GM19043 (cell line): Measurements from ENCODE around the gene OR4D9.

ENCODE experiments used
- ATAC-seq: cut with Tn5 transposase; IDR thresholded peaks from one replicate; pipeline ENCODE4 v1.9.1; 2021; ENCODE audit warnings: low read depth; ENCODE audit not compliant: unreplicated experiment

OR4D9 gene

DNA sequence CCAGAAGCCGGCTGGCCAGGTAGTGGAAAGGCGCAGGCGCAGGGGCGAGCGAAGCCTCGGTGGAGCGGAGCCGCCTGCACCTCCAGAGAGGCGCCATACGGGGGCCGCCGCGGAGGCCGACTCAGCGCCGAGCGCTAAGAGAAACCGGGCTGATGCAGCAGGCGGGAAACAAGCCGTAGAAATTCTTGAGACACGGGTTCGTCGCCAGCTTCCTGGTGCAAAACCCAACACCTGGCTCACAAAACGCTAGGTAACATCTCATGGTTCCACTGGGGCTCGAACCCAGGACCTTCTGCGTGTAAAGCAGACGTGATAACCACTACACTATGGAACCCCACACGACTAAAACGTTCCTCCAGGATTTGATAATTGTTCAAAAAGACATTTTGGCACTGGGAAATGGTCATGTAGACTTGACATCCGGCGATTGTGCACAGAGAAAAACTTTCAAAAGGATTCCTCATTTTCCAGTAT is 39.1 kb downstream of the OR4D9 start:
- peak; percentile 86 for ATAC-seq

DNA sequence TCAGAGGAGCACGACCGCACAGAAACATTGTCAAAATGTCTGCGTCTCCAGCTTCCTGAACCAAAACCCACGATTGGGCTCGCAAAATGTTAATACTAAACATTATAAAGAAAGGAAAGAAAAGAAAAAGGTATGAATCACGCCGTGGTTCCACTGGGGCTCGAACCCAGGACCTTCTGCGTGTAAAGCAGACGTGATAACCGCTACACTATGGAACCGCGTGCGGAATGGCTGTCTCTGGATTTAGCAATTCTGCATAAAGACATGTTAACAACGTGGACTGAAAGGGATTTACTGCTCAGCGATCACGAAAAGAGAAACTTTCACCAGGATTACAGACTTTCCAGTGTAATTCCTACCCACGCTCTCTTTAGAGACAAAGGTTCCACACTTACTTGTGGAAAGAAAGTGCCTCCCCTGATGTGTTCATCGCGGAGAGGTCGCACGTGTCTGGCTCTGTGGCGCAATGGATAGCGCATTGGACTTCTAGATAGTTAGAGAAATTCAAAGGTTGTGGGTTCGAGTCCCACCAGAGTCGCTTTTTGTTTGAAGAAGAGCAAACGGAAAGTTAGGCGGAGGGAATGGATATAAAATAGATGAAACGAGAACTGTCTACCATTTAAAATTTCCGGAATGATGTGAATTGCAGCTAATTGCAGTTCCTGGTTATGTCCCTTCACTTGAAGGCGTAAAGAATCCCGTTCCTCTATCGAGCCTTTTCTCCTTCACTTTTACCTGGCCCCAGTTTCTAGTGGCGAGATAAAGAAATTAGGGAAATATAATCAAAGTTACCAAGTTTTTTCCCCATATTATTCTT is 39.7 kb downstream of the OR4D9 start:
- peak; percentile 27 for ATAC-seq

DNA sequence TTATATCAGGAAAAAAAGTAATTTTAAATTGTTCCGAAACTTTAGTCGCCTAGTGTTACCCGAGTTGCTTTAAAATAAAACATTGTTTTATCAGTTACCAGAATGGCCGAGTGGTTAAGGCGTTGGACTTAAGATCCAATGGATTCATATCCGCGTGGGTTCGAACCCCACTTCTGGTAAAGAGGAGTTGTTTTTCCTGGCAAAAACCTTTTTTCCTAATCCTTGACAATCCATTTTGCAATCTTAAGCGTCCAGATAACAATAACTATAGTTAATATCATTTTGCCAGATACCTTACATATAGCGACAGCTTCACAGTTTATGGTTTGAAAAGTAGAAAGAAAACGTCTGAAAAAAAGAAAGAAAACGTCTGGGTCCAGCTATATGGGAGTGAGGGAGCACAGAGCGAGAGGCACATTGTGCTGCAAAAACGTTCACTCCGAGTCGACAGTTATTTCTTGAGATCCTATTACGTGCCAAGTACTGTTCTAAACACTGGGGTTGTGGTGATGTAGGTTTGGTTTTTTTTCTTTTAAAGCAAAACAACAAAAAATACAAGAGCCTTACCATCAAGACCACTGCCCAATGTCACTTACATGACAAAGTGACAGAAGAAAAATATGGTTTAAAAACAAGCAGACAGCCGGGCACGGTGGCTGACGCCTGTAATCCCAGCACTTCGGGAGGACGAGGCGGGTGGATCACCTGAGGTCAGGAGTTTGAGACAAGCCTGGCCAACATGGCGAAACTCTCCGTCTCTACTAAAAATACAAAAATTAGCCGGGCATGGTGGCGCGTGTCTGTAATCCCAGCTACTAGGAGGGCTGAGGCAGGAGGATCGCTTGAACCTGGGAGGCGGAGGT is 40.6 kb downstream of the OR4D9 start:
- ATAC-seq = no peak

DNA sequence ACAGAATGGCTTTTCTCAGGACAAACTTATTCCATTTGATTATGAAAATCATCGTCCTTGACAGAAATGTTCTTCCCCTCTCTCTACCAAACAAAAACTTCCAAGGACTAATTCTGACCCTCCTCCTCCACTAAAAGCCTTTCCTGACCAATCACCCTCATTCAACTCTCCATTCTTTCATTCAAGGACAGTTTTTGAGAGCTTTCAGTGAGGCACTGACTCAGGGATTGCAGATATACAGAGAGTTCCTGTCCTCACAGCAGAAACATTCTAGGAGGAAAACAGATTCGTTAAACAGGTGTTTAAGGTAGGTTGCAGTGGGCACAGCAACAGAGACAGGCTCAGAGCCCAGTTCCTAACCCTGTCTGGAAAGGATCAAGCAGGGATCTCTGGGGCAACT is 41.5 kb downstream of the OR4D9 start:
- ATAC-seq = no peak

DNA sequence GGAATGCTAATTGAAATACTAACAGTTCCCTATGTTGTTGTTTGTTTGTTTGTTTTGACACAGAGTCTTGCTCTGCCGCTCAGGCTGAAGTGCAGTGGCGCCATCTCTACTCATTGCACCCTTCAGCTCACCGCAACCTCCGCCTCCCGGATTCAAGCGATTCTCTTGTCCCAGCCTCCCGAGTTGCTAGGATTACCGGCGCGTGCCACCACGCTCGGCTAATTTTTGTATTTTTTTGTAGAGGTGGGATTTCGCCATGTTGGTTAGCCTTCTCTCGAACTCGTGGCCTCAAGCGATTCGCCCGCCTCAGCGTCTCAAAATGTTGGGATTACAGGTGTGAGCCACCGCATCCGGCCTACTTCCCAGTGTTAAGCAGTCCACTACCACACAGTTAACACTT is 42.0 kb downstream of the OR4D9 start:
- no peak for ATAC-seq

DNA sequence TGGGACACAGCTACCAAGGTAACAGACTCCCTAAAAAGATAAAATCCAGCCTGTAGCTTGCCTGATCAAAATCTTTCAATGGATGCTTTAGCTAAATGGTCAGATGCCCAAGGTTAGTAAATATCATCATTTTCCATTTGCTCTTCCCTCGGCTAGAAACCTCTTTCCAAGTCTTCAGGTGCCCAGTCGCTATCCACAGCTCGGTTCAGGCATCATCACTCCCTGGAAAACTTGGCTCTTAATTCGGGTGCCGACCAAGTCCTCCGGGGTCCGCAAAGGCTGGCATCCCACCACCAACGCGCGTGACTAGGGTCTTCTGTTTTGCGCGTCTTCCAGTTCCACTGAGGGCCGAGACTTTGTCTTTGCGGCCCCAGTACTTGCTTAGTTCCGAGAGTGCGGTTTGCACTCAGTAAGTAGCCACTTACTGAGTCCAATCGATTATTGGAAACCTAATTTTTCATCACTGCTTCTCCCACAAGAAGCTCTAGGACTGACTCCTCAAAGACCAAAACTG is 44.3 kb downstream of the OR4D9 start:
- no peak for ATAC-seq

DNA sequence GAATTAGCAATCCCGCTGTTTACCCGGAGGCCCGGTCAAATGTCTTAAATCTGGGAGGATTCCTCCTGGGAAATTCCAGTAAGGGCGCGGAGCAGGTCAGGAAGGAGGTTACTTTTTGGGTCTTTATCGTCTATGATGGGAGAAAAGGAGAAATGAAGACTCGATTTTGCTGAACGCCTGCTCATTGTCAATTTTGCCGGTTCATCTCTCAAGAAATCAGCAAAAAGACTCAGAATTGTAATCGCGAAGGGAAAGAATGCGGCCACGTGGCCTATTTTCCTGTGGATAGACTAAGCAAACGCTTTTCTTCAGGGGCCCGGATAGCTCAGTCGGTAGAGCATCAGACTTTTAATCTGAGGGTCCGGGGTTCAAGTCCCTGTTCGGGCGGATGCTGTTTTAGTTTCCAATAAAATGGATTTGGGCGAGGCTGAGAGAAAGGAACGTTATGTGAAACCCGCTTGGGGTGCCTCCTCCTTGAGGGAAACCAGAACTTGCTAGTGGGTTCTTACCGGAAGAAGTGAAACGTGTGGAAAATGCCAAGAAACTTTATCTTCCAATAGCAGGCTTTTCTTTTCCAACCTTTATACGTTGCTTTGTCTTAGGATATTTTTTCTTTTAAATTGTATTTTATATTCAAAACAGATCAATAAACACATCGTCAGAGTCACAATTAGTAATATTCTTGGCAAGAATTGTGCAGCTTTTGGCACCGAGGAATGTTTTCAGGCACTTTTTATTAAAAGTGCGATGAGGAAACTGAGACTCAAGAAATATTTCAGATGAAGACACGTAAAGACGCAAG is 45.0 kb downstream of the OR4D9 start:
- no peak for ATAC-seq

DNA sequence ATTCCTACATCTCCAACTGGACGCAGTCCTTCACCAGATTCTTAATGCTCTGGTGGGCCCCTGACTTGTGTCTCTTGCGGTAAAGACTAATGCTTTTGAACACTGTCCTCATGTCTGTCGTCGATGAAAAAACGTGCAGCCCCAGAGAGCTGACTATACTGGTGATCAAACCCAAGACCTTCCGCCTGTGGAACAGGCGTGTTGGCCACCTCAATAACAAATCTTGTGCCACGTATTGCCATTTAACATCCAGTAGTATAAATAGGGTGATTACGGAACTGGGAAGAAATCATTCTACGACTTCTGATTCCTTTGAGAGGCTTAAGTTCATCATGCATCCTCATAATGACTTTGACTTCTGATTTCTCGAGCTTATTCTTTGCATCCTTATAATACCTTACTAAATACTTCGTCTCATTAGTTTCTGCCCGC is 45.6 kb downstream of the OR4D9 start:
- ATAC-seq = no peak

DNA sequence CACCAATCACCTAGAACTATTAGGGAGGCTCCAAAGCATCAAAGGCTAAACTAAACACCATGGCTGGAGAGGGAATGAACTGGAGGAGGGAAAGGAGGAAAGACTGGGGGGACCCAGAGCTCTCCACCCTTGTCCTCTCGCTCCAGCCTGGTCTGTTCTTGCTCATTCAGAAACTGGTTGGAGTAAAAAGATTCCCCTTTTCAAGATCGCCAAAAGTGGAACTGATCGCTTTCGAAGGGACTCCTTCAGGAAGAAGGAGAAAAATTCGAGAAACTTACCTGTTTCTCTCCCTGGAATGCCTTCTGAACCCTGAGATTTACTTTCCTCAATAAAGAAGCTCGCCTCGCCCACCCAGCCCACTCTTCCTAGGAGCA is 46.9 kb downstream of the OR4D9 start:
- no peak for ATAC-seq

DNA sequence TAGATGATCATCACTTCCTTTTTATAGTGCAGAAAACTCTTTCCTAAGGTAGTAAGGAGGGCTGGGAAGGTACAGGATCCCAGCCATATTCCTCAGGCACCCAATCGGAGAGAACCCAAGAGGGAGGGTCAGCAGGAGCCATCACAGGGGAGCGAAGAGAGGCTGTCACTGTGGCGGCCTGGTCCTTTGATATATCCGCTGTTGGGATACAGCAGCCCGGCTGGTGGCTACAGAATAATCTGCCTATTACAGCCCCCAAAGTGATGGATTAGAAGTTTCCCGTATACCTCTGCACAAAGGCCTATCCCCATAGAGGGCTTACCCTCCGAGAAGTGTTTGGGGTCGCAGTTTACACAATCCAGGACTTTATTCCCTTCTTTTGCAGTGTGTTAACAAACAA is 48.5 kb downstream of the OR4D9 start:
- ATAC-seq = no peak

DNA sequence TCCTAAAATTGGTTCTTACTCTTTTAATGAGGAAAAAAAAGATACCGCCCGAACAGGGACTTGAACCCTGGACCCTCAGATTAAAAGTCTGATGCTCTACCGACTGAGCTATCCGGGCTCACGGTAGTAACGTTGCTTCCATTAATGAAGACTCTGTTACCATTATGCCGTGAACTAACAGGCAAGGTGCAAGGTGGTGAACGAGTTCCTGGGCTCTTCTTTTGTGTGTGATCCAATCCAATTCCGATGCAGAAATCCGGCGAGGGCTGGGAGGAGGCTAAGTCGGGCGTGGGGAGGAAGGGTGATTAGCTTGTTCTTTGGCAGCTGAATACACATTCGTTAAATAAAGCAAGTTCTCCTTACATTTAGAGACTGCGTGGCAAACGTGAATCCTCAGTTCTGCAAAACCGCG is 49.0 kb downstream of the OR4D9 start:
- peak; percentile 32 for ATAC-seq

DNA sequence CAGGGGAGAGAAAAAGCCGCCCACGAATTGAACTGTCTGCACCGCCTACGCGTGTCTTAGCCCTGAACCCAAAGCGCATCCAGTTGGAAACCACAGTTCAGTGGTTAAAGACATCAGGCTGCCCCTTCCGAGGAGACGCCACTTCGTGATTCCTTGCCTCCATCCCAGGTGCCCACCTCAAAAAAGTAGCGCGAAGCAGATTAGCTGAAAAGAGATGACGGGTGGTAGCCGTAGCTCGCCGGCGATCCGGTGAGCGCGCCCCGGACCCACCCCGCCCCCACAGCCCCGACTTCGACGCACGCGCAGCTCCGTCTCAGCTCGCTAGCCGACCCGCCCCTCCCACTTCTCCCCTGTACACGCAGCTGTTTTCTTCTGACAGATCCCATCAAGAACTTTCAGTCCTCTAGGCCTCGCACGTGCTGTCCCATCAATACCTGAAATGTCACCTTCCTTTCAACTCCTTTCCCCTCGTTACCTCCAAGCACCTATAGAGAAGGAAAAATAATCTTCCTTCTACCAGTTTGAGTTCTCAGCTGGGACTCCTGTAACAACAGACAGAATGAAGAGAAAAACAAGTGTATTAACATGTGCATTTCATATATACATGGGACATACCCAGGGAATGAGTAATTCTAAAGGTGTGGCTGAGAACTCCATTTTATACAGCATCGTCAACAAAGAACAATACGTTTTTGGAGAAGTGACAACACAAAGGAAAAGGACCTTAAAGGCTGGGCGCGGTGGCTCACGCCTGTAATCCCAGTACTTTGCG is 49.5 kb downstream of the OR4D9 start:
- ATAC-seq = peak; percentile 44

DNA sequence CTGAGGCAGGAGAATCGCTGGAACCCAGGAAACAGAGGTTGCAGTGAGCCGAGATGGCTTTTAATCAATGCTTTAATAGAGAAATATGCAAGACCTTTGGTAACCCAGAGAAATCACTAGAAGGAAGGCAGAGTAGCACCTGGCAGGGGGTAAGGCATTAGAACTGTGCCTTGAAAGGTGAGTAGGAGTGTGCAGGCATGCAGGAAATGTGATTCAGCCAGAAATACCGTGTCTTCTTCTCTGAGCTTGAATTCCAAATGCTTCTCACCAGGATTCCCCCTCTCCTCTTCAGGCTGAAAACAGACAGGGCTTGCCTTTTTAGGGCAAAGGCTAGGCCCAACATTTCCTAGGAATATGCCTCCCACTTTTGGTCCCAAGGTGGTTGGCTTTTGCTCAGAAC is 51.0 kb downstream of the OR4D9 start:
- ATAC-seq = no peak
